ENCODE measurements around the gene MAN1A1.

The MAN1A1 gene

DNA sequence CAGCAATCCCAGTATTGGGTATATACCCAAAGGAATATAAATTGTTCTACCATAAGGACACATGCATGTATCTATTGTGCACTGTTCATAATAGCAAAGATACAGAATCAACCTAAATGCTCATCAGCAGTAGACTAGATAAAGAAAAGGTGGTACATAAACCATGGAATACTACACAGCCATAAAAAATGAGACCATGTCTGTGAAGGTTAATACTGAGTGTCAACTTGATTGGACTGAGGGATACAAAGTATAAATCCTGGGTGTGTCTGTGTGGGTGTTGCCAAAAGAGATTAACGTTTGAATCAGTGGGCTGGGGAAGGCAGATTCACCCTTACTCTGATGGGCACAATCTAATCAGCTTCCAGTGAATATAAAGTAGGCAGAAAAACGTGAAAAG lies 86.9 kb downstream of the MAN1A1 start:
- no peaks in the 10 kb centered on the region for H3K9me3 ChIP-seq (ENCODE audit: insufficient read depth, low read length)
- no peaks in the 10 kb centered on the region for H4K20me1 ChIP-seq (ENCODE audit: low read depth, low read length)
- H3K4me2 ChIP-seq (ENCODE audit: low read depth, low read length, poor library complexity, severe bottlenecking): no peak overlapping the region
- no peak overlapping the region for H3K27ac ChIP-seq (ENCODE audit: low read depth, low read length)
- no peaks in the 10 kb centered on the region for H3K36me3 ChIP-seq (ENCODE audit: low read length)
- no peak overlapping the region for H2AFZ ChIP-seq (ENCODE audit: low read depth, low read length, severe bottlenecking)
- no peak overlapping the region for H3K4me3 ChIP-seq (ENCODE audit: insufficient read depth, low read length, poor library complexity, severe bottlenecking)
- H3K9me2 ChIP-seq (replicated peaks; ENCODE audit: insufficient read depth, low read length): no peaks in the 10 kb centered on the region
- H3K79me2 ChIP-seq (ENCODE audit: insufficient read depth, low read length): no peaks in the 10 kb centered on the region
- H3K27me3 ChIP-seq (ENCODE audit: low read length): no peaks in the 10 kb centered on the region
- H3K9ac ChIP-seq (ENCODE audit: low read length): no peak overlapping the region
- TF ChIP-seq EZH2phosphoT487 (conservative IDR thresholded peaks at IDR 0.05; ENCODE audit: low read length): no peak
- TF ChIP-seq, protein P1, sequence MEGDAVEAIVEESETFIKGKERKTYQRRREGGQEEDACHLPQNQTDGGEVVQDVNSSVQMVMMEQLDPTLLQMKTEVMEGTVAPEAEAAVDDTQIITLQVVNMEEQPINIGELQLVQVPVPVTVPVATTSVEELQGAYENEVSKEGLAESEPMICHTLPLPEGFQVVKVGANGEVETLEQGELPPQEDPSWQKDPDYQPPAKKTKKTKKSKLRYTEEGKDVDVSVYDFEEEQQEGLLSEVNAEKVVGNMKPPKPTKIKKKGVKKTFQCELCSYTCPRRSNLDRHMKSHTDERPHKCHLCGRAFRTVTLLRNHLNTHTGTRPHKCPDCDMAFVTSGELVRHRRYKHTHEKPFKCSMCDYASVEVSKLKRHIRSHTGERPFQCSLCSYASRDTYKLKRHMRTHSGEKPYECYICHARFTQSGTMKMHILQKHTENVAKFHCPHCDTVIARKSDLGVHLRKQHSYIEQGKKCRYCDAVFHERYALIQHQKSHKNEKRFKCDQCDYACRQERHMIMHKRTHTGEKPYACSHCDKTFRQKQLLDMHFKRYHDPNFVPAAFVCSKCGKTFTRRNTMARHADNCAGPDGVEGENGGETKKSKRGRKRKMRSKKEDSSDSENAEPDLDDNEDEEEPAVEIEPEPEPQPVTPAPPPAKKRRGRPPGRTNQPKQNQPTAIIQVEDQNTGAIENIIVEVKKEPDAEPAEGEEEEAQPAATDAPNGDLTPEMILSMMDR (IDR thresholded peaks at IDR 0.05; ENCODE audit: insufficient read depth, low read length, poor library complexity, severe bottlenecking): no peak
- no peaks in the 10 kb centered on the region for H3F3A ChIP-seq (ENCODE audit: insufficient read depth)

DNA sequence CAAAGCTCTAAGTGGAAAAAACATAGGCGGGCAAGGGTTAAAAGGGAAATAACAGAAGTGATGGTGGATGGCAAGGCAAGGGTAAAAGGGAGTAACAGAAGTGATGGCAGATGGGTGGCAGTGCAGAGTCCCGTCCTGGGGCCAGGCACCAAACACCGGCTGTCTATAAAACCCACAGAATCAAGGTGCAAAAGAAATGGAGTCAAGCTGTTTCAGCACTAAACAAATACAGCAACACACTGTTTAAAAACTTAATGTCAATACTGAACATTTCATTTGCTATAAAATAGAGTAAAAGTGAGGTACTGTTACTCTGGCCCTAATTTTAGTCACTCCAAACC lies 87.6 kb downstream of the MAN1A1 start:
- H3K9me2 ChIP-seq (replicated peaks; ENCODE audit: insufficient read depth, low read length): no peaks in the 10 kb centered on the region
- H3K4me3 ChIP-seq (ENCODE audit: insufficient read depth, low read length, poor library complexity, severe bottlenecking): no peak overlapping the region
- no peak overlapping the region for H3K4me2 ChIP-seq (ENCODE audit: low read depth, low read length, poor library complexity, severe bottlenecking)
- H3F3A ChIP-seq (ENCODE audit: insufficient read depth): no peaks in the 10 kb centered on the region
- H4K20me1 ChIP-seq (ENCODE audit: low read depth, low read length): no peaks in the 10 kb centered on the region
- TF ChIP-seq, protein P1 (IDR thresholded peaks at IDR 0.05; ENCODE audit: insufficient read depth, low read length, poor library complexity, severe bottlenecking): no peak
- TF ChIP-seq EZH2phosphoT487 (conservative IDR thresholded peaks at IDR 0.05; ENCODE audit: low read length): no peak
- no peaks in the 10 kb centered on the region for H3K79me2 ChIP-seq (ENCODE audit: insufficient read depth, low read length)
- H3K9ac ChIP-seq (ENCODE audit: low read length): no peak overlapping the region
- no peak overlapping the region for H3K27ac ChIP-seq (ENCODE audit: low read depth, low read length)
- H2AFZ ChIP-seq (ENCODE audit: low read depth, low read length, severe bottlenecking): no peak overlapping the region
- no peaks in the 10 kb centered on the region for H3K9me3 ChIP-seq (ENCODE audit: insufficient read depth, low read length)
- H3K27me3 ChIP-seq (ENCODE audit: low read length): no peaks in the 10 kb centered on the region
- no peaks in the 10 kb centered on the region for H3K36me3 ChIP-seq (ENCODE audit: low read length)

DNA sequence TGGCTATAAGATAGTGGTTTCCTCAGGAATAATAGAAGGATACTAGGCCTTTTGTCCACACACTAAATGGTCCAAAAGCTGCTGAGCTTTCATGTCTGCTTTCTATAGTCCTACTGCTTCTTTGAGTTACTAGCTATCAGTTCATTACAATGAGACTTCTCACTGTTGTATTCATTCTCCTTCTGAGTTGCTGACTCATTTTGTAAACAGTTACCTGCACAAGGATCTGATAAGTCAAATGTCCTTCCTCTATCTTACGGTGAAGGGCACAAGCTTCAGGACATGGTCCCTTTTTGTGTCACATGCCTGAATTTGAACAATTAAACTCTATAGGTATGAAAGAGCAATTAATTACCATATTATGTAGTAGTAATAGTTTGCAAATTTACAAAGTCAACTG lies 90.5 kb downstream of the MAN1A1 start:
- no peaks in the 10 kb centered on the region for H3K9me2 ChIP-seq (replicated peaks; ENCODE audit: insufficient read depth, low read length)
- no peaks in the 10 kb centered on the region for H3K27me3 ChIP-seq (ENCODE audit: low read length)
- H3K4me2 ChIP-seq (ENCODE audit: low read depth, low read length, poor library complexity, severe bottlenecking): no peak overlapping the region
- TF ChIP-seq EZH2phosphoT487 (conservative IDR thresholded peaks at IDR 0.05; ENCODE audit: low read length): no peak
- TF ChIP-seq, protein P1 (IDR thresholded peaks at IDR 0.05; ENCODE audit: insufficient read depth, low read length, poor library complexity, severe bottlenecking): no peak
- H2AFZ ChIP-seq (ENCODE audit: low read depth, low read length, severe bottlenecking): no peak overlapping the region
- no peaks in the 10 kb centered on the region for H3F3A ChIP-seq (ENCODE audit: insufficient read depth)
- H3K4me3 ChIP-seq (ENCODE audit: insufficient read depth, low read length, poor library complexity, severe bottlenecking): no peak overlapping the region
- H3K9me3 ChIP-seq (ENCODE audit: insufficient read depth, low read length): no peaks in the 10 kb centered on the region
- no peaks in the 10 kb centered on the region for H4K20me1 ChIP-seq (ENCODE audit: low read depth, low read length)
- no peaks in the 10 kb centered on the region for H3K36me3 ChIP-seq (ENCODE audit: low read length)
- H3K9ac ChIP-seq (ENCODE audit: low read length): no peak overlapping the region
- H3K79me2 ChIP-seq (ENCODE audit: insufficient read depth, low read length): no peaks in the 10 kb centered on the region
- H3K27ac ChIP-seq (ENCODE audit: low read depth, low read length): no peak overlapping the region

DNA sequence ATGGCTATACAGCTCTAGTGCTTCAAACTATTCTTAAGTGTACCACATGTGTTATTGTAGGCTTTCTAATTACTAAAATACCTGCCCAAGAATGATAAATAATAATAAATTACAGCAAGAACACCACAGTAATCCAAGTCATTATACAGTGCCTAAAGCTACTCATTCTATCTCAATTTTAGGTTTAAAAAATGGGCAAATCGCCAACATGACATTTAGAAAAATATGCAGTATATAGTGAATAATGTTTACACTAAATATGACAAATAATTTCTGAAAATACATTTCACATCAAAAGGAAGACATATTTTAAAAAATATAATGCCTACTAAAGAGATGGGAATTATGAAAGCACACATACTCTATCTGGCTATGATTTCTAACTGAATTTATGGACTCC lies 91.8 kb downstream of the MAN1A1 start:
- no peak overlapping the region for H2AFZ ChIP-seq (ENCODE audit: low read depth, low read length, severe bottlenecking)
- H3K9me3 ChIP-seq (ENCODE audit: insufficient read depth, low read length): no peaks in the 10 kb centered on the region
- no peak overlapping the region for H3K4me3 ChIP-seq (ENCODE audit: insufficient read depth, low read length, poor library complexity, severe bottlenecking)
- H3K79me2 ChIP-seq (ENCODE audit: insufficient read depth, low read length): no peaks in the 10 kb centered on the region
- H3F3A ChIP-seq (ENCODE audit: insufficient read depth): no peaks in the 10 kb centered on the region
- no peaks in the 10 kb centered on the region for H3K27me3 ChIP-seq (ENCODE audit: low read length)
- no peaks in the 10 kb centered on the region for H3K36me3 ChIP-seq (ENCODE audit: low read length)
- no peak for TF ChIP-seq EZH2phosphoT487 (conservative IDR thresholded peaks at IDR 0.05; ENCODE audit: low read length)
- H3K4me2 ChIP-seq (ENCODE audit: low read depth, low read length, poor library complexity, severe bottlenecking): no peak overlapping the region
- H3K27ac ChIP-seq (ENCODE audit: low read depth, low read length): no peak overlapping the region
- H3K9me2 ChIP-seq (replicated peaks; ENCODE audit: insufficient read depth, low read length): no peaks in the 10 kb centered on the region
- H3K9ac ChIP-seq (ENCODE audit: low read length): no peak overlapping the region
- H4K20me1 ChIP-seq (ENCODE audit: low read depth, low read length): no peaks in the 10 kb centered on the region

Data from SU-DHL-6 (cell line).